Measurements from ENCODE around the gene HBG1. TPM values are rescaled to one million over a fixed set of nuclear protein-coding genes. Genes with fewer than 3 reads are reported as not detected.

HBG1 gene
- total RNA-seq, 3 donors from 2014 or later (not counting 1 experiment from before 2014, with no cell fraction given): not detected

DNA sequence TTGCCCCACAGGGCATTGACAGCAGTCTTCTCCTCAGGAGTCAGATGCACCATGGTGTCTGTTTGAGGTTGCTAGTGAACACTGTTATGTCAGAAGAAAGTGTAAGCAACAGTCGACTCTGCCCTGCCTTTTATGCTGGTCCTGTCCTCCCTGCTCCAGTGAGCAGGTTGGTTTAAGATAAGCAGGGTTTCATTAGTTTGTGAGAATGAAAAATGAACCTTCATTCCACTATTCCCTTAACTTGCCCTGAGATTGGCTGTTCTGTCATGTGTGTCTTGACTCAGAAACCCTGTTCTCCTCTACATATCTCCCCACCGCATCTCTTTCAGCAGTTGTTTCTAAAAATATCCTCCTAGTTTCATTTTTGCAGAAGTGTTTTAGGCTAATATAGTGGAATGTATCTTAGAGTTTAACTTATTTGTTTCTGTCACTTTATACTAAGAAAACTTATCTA lies 15.2 kb downstream of the HBG1 start, which contains the start of gene HBD:
HBD (minus strand) TSS at position 103 of the 454 bp plus-strand sequence; CDS start at position 53, 50 bp downstream.
- TF ChIP-seq, protein P1, sequence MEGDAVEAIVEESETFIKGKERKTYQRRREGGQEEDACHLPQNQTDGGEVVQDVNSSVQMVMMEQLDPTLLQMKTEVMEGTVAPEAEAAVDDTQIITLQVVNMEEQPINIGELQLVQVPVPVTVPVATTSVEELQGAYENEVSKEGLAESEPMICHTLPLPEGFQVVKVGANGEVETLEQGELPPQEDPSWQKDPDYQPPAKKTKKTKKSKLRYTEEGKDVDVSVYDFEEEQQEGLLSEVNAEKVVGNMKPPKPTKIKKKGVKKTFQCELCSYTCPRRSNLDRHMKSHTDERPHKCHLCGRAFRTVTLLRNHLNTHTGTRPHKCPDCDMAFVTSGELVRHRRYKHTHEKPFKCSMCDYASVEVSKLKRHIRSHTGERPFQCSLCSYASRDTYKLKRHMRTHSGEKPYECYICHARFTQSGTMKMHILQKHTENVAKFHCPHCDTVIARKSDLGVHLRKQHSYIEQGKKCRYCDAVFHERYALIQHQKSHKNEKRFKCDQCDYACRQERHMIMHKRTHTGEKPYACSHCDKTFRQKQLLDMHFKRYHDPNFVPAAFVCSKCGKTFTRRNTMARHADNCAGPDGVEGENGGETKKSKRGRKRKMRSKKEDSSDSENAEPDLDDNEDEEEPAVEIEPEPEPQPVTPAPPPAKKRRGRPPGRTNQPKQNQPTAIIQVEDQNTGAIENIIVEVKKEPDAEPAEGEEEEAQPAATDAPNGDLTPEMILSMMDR (IDR thresholded peaks at IDR 0.05): no peak
- Histone ChIP-seq H3K36me3 (ENCODE audit: control insufficient read depth, insufficient read depth, low read length) (no peaks in the 10 kb centered on the region), H3K4me3 (ENCODE audit: low read length) (no peak within 1 kb of the TSS), H3K27me3 (ENCODE audit: control insufficient read depth, insufficient read depth, low read length) (no peaks in the 10 kb centered on the region), H3K4me1 (ENCODE audit: control insufficient read depth, insufficient read depth, low read length) (no peaks in the 10 kb centered on the region), H3K9me3 (ENCODE audit: control insufficient read depth, insufficient read depth, low read length) (no peaks in the 10 kb centered on the region), H3K27ac (ENCODE audit: low read length) (no peak within 1 kb of the TSS)
- Mint-ChIP-seq H3K4me1 (no peaks in the 10 kb centered on the region), H3K27me3 (ENCODE audit: low read depth in 2 of 2) (peaks cover 5 to 7% of the 10 kb centered on the region in 2 donors), H3K4me3 (no peak within 1 kb of the TSS), H3K9me3 (peaks cover 0 to 2% of the 10 kb centered on the region in 2 donors), H3K27ac (no peak within 1 kb of the TSS), H3K36me3 (no peaks in the 10 kb centered on the region)
- 0% methylated on average over 1 of the region's 2 CpGs for WGBS (ENCODE audit: insufficient coverage)
- intact Hi-C loops (cut with micrococcal nuclease): no loop called here
- no peak for ATAC-seq
- DNase-seq: no peak

DNA sequence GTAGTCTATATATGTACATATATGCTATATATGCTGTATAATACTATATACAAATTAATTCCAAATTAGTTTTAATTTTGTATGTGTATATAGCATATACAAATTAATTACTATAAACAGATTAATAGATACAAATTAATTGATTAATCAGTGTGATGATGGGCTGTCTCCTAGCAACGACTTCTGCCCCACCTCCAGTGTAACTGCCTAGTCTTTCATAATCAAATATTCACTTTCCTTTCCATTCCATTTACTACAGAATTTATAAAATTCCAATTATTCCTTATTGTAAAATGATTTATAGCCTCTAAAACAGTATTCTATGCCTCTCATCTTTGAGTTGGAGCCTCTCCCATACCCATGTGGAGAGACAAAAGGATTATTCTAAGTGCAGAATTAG lies 16.4 kb downstream of the HBG1 start:
- Histone ChIP-seq H3K9me3 (ENCODE audit: control insufficient read depth, insufficient read depth, low read length) (no peaks in the 10 kb centered on the region), H3K4me3 (ENCODE audit: low read length) (no peak overlapping the region), H3K27me3 (ENCODE audit: control insufficient read depth, insufficient read depth, low read length) (no peaks in the 10 kb centered on the region), H3K27ac (ENCODE audit: low read length) (no peak overlapping the region), H3K36me3 (ENCODE audit: control insufficient read depth, insufficient read depth, low read length) (no peaks in the 10 kb centered on the region), H3K4me1 (ENCODE audit: control insufficient read depth, insufficient read depth, low read length) (no peaks in the 10 kb centered on the region)
- H3K9me3 Mint-ChIP-seq: peaks cover 0 to 2% of the 10 kb centered on the region in 2 donors
- H3K4me1 Mint-ChIP-seq: no peaks in the 10 kb centered on the region
- H3K36me3 Mint-ChIP-seq: no peaks in the 10 kb centered on the region
- WGBS (ENCODE audit: insufficient coverage): no CpG with 5 or more reads among the region's 1 CpG
- DNase-seq (no peak), ATAC-seq (no peak)
- TF ChIP-seq, protein P1 (IDR thresholded peaks at IDR 0.05): no peak
- H3K27me3 Mint-ChIP-seq (ENCODE audit: low read depth in 2 of 2): peaks cover 5 to 7% of the 10 kb centered on the region in 2 donors
- H3K27ac Mint-ChIP-seq: no peak overlapping the region
- intact Hi-C loops (cut with micrococcal nuclease): no loop called here
- no peak overlapping the region for H3K4me3 Mint-ChIP-seq

DNA sequence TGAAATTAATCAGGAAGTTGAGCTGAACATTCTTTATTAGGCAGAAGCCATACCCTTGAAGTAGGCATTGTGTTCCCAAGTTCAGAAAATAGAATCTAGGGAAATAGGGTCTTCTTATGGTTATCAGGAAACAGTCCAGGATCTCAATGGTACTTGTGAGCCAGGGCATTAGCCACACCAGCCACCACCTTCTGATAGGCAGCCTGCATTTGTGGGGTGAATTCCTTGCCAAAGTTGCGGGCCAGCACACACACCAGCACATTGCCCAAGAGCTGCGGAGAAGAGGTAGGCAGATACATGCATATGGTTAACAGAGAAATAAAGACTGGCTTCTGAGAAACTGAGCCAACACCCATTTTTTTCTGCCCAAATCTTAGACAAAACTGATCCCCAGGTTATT lies 16.8 kb downstream of the HBG1 start:
- no peak overlapping the region for H3K4me3 Mint-ChIP-seq
- TF ChIP-seq, protein P1 (IDR thresholded peaks at IDR 0.05): no peak

DNA sequence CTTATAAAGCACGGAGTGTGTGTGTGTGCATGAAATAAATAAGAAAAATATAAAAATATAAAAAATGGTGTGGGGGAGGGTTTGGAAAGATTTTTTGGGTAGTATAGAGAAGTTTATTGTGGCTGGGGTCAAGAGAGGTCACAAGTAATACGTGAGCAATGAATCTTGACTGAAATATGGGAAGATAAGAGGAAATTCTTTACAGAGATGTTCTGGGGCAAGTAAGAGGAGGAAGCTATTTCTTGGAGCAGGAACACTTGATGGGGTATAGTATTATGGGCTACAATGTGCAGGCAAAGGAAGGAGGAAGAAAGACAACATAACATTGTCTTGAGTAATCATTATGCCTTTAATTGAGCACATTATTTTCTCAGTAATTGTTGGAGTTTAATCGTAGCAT lies 17.5 kb downstream of the HBG1 start:
- TF ChIP-seq, protein P1 (IDR thresholded peaks at IDR 0.05): no peak
- Histone ChIP-seq H3K9me3 (ENCODE audit: control insufficient read depth, insufficient read depth, low read length) (no peaks in the 10 kb centered on the region), H3K27me3 (ENCODE audit: control insufficient read depth, insufficient read depth, low read length) (no peaks in the 10 kb centered on the region), H3K36me3 (ENCODE audit: control insufficient read depth, insufficient read depth, low read length) (no peaks in the 10 kb centered on the region), H3K27ac (ENCODE audit: low read length) (no peak overlapping the region), H3K4me3 (ENCODE audit: low read length) (no peak overlapping the region), H3K4me1 (ENCODE audit: control insufficient read depth, insufficient read depth, low read length) (no peaks in the 10 kb centered on the region)
- H3K9me3 Mint-ChIP-seq: peaks cover 0 to 2% of the 10 kb centered on the region in 2 donors
- 79% methylated on average over 3 of the region's 3 CpGs for WGBS (ENCODE audit: insufficient coverage)
- no peak for DNase-seq
- no peak overlapping the region for H3K4me3 Mint-ChIP-seq
- no peaks in the 10 kb centered on the region for H3K4me1 Mint-ChIP-seq
- no peak overlapping the region for H3K27ac Mint-ChIP-seq
- no peak for ATAC-seq
- no peaks in the 10 kb centered on the region for H3K36me3 Mint-ChIP-seq
- peaks cover 4 to 5% of the 10 kb centered on the region in 2 donors for H3K27me3 Mint-ChIP-seq (ENCODE audit: low read depth in 2 of 2)
- intact Hi-C loops (cut with micrococcal nuclease): no loop called here

More for the DNA sequence above, 16.8 kb downstream of the HBG1 start:
- peaks cover 0 to 2% of the 10 kb centered on the region in 2 donors for H3K9me3 Mint-ChIP-seq
- intact Hi-C loops (cut with micrococcal nuclease): no loop called here
- no peaks in the 10 kb centered on the region for H3K4me1 Mint-ChIP-seq
- H3K36me3 Mint-ChIP-seq: no peaks in the 10 kb centered on the region
- H3K27ac ChIP-seq (ENCODE audit: low read length): no peak overlapping the region
- no peaks in the 10 kb centered on the region for H3K4me1 ChIP-seq (ENCODE audit: control insufficient read depth, insufficient read depth, low read length)
- no peak for ATAC-seq
- H3K27me3 Mint-ChIP-seq (ENCODE audit: low read depth in 2 of 2): peaks cover 5 to 7% of the 10 kb centered on the region in 2 donors
- no peak for DNase-seq
- H3K36me3 ChIP-seq (ENCODE audit: control insufficient read depth, insufficient read depth, low read length): no peaks in the 10 kb centered on the region
- no peaks in the 10 kb centered on the region for H3K9me3 ChIP-seq (ENCODE audit: control insufficient read depth, insufficient read depth, low read length)
- H3K4me3 ChIP-seq (ENCODE audit: low read length): no peak overlapping the region
- H3K27me3 ChIP-seq (ENCODE audit: control insufficient read depth, insufficient read depth, low read length): no peaks in the 10 kb centered on the region
- no peak overlapping the region for H3K27ac Mint-ChIP-seq
- WGBS (ENCODE audit: insufficient coverage): 100% methylated on average over 2 of the region's 2 CpGs
